GM19468 (cell line): ENCODE data around the gene GRK7.
"Not testable (repeated sequence)": the region's sequence is repeated elsewhere in the genome, so short reads cannot be mapped to it uniquely, and the experiment has no call there.

Experiments
- ATAC-seq: cut with Tn5 transposase; IDR thresholded peaks from one replicate; pipeline ENCODE4 v1.9.1; 2021; ENCODE audit warnings: mild to moderate bottlenecking, moderate library complexity, moderate number of reproducible peaks; ENCODE audit not compliant: unreplicated experiment; ENCODE audit errors: extremely low read depth

Gene GRK7

DNA sequence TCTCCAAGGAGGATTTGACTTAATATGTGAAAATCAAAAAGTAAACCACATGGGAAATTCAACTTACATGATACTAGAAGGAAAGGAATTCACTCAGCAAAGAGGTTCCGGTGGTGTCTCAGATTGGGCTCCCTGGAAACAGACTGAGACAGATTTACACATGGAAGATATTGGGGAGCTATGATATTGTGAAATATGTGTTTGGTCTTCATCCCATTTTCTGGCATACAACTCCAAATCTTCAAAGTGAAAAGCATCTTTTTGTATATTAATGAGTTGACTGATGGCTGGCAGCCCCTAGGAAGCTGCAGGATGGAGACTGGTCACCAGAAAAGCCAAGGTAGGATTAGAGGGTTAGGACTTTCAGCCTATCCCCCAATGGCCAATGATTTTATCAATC is 29.3 kb downstream of the GRK7 start:
- no peak for ATAC-seq

DNA sequence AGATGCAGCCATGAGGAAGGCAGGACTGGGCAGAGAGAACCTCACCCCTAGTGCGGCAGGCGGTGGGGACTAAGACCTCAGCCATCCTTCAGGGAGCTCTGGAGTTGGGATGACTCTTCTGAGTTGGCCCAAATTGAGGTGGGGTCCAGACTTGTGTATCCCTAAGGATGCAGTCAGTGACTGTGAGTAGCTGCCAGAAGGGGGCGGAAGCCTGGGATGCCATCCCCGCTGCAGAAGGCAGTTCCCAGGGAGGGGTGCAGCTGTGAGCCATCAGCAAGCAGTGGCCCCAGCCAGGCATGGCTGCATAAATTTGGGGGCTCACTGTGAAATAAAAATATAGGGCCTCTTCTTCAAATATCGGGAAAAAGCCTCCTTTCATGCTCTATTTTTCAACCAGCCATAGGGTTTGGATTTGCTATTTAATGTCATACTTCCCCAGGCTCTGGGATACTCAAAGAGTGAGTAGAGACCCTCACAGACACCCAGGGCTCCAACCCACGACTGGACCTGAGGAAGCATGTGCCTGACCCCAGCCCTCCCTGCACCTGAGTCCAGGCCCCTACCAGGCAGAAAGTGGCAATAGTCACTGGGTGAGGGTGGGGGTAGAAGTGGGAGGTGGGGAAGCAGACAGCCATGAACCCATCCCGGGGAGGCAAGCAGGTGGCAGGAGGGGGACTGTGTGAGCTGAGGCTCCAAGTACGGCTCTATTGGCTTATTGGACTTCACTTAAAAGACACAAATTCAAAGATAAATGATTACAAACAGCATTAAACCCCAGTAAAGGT is 30.5 kb downstream of the GRK7 start:
- no peak for ATAC-seq

- ATAC-seq: no peak
These were observed 32.1 kb downstream of the GRK7 start for GRCh38 chr3:141795276-141795675.

- ATAC-seq: no peak
These were observed 32.5 kb downstream of the GRK7 start for GRCh38 chr3:141795741-141796080.

GRCh38 chr3:141796081-141796888 is 33.1 kb downstream of the GRK7 start:
- ATAC-seq: peak; percentile 98

DNA sequence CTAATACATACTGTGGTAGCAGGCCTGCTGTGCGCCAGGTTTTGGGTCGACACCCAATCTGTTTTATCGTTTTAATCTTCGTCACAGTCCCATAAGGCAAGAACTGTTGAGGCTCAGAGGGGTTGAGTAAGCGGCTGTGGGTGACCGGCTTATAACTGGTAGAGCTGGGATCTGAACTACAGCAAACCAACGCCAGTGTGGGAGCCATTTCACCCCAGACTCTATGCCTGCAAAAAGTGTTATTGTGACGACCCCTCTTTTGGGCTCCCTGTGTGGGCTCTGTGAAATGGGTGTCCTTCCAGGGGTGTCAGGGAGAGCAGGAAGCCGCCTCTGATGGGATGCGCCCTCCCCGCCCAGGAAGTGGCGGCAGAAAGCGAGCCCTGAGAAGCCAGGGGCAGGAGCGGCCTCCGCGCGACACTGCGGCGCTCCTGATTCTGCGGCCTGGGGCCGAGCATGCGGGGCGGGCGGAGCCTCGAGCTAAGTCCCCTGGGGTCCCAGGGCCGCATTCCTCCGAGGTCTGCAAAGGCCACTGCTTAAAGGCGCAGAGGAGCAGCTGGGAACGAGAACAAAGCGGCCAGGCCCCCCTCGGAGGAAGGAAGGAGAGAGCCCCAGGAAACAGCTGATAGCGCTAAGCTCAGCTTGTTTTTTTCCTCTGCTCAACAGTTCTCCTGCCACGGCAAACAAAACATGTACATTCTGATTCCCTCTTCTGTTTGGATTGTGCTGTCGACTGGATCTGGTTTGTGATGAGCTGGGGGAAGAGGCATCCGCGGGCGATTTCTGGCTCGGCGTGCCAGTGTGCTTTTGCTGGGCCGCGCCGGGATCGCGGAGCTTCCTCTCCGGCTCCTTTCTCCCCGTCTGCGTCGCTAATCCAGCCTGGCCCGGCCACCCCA is 33.9 kb downstream of the GRK7 start:
- no peak for ATAC-seq

GRCh38 chr3:141797819-141798447 is 34.7 kb downstream of the GRK7 start:
- no peak for ATAC-seq

DNA sequence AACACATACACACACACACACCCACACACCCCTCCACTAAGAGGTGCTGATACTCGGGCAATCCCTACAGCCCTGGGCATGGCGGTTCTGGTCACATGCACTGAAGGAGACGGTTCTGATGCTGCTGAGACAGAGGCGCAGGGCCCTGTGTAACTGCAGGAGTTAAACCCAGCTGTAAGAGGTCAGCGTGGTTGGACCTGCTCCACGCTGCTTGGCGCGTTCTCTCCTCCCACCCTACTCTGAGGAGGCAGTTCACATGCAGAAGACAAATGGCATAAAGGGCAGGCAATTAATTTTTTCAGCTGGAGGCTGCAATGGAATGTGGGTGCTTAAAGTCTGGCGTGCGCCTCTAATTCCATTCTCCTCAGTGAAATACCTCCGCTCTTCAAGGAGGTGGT is 35.2 kb downstream of the GRK7 start:
- no peak for ATAC-seq

- ATAC-seq: no peak
These were observed 39.3 kb downstream of the GRK7 start for GRCh38 chr3:141802316-141803077.

DNA sequence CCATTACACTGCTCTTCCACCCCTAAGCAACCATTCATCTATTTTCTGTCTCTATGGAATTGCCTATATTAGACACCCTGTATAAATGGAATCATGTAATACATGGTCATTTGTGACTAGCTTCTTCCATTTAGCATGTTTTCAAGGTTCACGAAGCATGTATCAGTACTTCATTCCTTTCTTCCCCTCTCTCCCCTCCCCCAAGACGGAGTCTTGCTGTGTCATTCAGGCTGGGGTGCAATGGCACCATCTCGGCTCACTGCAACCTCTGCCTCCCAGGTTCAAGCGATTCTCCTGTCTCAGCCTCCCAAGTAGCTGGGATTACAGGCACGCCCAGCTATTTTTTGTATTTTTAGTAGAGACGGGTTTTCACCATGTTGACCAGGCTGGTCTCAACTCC is 40.3 kb downstream of the GRK7 start:
- ATAC-seq: not testable (repeated sequence)

DNA sequence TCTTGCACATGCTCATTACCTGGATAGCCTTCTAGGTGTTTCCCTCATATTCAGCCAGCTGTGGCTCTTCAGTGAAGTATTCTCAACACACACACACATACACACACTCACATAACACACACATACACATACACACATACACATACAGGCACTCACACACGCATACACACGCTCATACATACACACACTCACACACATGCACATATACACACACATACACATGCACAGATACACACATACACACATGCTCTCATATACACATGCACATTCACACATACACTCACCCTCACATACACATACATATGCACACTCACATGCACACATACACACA is 41.2 kb downstream of the GRK7 start:
- ATAC-seq: no peak

GRCh38 chr3:141804778-141805639 is 41.8 kb downstream of the GRK7 start:
- no peak for ATAC-seq

GRCh38 chr3:141807277-141808033 is 44.2 kb downstream of the GRK7 start:
- ATAC-seq: no peak

DNA sequence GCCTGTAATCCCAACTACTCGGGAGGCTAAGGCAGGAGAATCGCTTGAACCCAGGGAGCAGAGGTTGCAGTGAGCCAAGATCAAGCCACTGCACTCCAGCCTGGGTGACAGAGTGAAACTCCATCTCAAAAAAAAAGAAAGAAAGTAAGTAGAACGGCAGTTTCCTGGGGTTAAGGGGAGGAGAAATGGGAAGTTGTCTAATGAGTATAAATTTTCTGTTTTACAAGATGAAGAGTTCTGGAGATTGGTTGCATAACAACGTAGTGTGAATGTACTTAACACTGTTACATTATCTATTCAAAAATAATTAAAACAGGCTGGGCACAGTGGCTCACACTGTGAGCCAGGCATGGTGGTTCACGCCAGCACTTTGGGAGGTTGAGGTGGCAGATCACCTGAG is 45.4 kb downstream of the GRK7 start:
- no peak for ATAC-seq

DNA sequence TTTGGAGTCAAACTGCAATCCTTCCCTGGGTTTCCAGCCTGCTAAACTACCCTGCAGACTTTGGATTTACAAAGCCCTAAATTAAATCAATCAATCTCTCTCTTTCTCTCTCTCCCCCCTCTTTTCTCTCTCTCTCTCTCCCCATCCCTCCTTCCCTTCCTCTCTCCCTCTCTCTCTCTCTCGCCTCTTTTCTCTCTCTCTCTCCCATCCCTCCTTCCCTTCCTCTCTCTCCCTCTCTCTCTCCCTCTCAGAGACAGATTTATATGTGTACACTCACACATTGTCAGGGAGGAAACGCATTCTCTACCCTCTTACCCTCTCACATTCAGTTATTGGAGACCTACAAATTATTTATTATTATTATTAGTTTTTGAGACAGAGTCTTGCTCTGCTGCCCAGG is 47.0 kb downstream of the GRK7 start:
- no peak for ATAC-seq

- ATAC-seq: no peak
These were observed 48.1 kb downstream of the GRK7 start for GRCh38 chr3:141811348-141811747.

- no peak for ATAC-seq
These were observed 48.9 kb downstream of the GRK7 start for GRCh38 chr3:141812084-141812483.

DNA sequence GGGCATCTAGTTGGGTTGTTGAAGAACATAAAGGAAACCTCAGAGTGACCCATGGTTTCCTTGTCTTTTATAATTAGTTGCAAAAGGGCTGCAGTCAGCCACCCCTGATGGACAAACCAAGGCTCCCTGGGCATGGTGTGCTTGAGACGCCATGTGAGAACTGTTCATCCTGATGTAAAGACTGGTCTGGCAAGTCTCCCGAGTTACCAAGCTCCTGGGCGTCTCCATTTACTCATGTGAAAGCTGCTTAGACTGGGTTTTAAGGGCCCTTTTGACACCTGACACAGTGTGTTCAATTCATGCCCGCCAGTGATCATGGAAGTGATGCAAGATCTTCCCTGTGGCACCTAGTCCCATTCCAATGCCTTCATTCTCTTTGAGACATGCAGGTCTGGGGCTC is 49.4 kb downstream of the GRK7 start:
- ATAC-seq: no peak
